ENCODE results near the gene PPP2R2C. TPM values are rescaled to one million over a fixed set of nuclear protein-coding genes. Genes with fewer than 3 reads are reported as not detected.

PPP2R2C gene
- total RNA-seq, 1 experiment from 2014 or later, result 26.7 TPM

DNA sequence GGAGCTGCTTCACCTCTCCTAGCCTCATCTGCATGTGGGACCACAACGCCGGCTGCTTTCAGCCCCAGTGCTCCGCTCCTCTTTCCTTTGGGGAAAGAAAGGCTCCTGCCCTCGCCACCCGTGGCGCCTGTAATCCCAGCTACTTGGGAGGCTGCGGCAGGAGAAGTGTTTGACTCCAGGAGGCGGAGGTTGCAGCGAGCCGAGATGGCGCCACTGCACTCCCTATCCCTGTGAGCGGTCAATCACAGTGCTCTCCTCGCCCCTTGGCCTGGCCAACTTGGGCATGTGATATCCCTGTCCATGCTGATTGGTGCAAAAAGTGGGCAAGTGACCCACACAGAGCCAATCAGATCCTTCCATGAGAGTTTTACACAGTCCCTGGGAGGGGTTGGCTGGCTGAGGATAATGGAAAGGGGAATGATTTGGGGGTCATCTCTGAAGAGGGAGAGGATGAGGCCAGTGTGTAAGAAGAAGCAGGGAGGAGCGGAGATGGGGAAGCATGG lies 146.6 kb downstream of the PPP2R2C start:
- Histone ChIP-seq H3K27me3 (ENCODE audit: control insufficient read depth, insufficient read depth, low read length) (no peaks in the 10 kb centered on the region), H3K9me3 (ENCODE audit: control insufficient read depth, insufficient read depth, low read depth, low read length) (no peaks in the 10 kb centered on the region), H3K36me3 (ENCODE audit: control insufficient read depth, insufficient read depth, low read length) (no peaks in the 10 kb centered on the region), H3K27ac (ENCODE audit: low read length) (no peak overlapping the region), H3K4me1 (ENCODE audit: control insufficient read depth, insufficient read depth, low read length) (no peaks in the 10 kb centered on the region), H3K4me3 (ENCODE audit: low read depth in 2 of 2, low read length in 2 of 2) (no peak overlapping the region)
- BruUV-seq (replicated peaks), result no TSS peak
- POLR2A ChIA-PET, result no interaction called here
- TF ChIP-seq, protein P1, sequence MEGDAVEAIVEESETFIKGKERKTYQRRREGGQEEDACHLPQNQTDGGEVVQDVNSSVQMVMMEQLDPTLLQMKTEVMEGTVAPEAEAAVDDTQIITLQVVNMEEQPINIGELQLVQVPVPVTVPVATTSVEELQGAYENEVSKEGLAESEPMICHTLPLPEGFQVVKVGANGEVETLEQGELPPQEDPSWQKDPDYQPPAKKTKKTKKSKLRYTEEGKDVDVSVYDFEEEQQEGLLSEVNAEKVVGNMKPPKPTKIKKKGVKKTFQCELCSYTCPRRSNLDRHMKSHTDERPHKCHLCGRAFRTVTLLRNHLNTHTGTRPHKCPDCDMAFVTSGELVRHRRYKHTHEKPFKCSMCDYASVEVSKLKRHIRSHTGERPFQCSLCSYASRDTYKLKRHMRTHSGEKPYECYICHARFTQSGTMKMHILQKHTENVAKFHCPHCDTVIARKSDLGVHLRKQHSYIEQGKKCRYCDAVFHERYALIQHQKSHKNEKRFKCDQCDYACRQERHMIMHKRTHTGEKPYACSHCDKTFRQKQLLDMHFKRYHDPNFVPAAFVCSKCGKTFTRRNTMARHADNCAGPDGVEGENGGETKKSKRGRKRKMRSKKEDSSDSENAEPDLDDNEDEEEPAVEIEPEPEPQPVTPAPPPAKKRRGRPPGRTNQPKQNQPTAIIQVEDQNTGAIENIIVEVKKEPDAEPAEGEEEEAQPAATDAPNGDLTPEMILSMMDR (IDR thresholded peaks at IDR 0.05), result no peak
- TF ChIP-seq, protein P2, sequence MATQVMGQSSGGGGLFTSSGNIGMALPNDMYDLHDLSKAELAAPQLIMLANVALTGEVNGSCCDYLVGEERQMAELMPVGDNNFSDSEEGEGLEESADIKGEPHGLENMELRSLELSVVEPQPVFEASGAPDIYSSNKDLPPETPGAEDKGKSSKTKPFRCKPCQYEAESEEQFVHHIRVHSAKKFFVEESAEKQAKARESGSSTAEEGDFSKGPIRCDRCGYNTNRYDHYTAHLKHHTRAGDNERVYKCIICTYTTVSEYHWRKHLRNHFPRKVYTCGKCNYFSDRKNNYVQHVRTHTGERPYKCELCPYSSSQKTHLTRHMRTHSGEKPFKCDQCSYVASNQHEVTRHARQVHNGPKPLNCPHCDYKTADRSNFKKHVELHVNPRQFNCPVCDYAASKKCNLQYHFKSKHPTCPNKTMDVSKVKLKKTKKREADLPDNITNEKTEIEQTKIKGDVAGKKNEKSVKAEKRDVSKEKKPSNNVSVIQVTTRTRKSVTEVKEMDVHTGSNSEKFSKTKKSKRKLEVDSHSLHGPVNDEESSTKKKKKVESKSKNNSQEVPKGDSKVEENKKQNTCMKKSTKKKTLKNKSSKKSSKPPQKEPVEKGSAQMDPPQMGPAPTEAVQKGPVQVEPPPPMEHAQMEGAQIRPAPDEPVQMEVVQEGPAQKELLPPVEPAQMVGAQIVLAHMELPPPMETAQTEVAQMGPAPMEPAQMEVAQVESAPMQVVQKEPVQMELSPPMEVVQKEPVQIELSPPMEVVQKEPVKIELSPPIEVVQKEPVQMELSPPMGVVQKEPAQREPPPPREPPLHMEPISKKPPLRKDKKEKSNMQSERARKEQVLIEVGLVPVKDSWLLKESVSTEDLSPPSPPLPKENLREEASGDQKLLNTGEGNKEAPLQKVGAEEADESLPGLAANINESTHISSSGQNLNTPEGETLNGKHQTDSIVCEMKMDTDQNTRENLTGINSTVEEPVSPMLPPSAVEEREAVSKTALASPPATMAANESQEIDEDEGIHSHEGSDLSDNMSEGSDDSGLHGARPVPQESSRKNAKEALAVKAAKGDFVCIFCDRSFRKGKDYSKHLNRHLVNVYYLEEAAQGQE (IDR thresholded peaks at IDR 0.05; ENCODE audit: insufficient read depth in 1 of 2, low read depth in 2 of 2, low read length in 1 of 2), result no peak
- no peak for TF ChIP-seq POLR2AphosphoS5 (IDR thresholded peaks at IDR 0.05; ENCODE audit: low read depth, low read length)
- TF ChIP-seq SIN3A (IDR thresholded peaks at IDR 0.05; ENCODE audit: borderline replicate concordance, insufficient read depth, low read depth, low read length), result no peak
- no peak for TF ChIP-seq TCF7L2 (IDR thresholded peaks at IDR 0.05; ENCODE audit: low read depth, low read length)
- intact Hi-C loops (cut with micrococcal nuclease; ENCODE audit: unreplicated experiment), result loop anchor here (5.0 kb wide), 1 partner anchor 194 kb away; no protein-coding TSS in a partner anchor
- no peak for DNase-seq (ENCODE audit: low read depth, low spot score)
- ATAC-seq, result no peak
- CTCF ChIA-PET, result interaction anchor here (1.3 kb wide), 1 partner anchor 62 kb away, joined by 3 read pairs; no protein-coding TSS in a partner anchor
- in situ Hi-C loops (cut with HindIII; ENCODE audit: low pct_unique_long_range_greater_than_20kb, low sequenced_read_pairs), result no loop called here

DNA sequence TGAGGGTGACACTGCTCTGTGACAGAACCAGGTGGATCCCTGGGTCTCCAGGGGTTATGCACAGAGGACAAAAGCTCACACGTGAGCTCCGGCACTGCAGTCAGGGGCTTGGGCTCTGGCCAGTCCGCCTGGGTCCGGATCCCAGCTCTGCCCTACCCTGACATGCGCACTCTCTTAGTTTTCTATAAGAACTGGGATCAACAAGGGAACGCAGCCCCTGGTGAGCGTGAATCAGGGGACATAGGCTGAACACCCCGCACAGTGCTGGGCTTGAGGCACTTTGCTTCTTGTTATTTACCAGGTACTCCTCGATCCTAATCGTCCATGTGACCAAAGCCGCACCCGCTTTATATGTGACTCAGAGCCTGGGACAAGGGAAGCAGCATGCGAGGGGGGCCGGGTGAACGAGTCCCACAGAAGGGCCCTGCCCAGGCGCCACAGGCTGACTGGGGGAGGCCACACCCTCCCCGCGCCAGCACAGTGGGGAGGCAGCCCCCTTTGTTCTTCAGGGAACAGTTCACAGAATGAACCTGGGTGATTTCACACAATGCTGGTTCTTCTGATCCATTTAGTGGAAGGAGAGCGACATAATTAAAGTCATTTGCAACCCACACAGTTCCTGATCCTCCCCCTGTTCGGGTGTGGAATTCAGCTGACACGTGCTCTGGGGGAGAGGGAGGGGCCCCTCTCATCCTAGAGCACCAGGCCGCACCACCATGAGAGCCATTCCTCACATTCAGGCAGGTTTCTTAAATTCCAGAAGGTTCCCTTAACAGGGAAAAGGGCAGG lies 147.2 kb downstream of the PPP2R2C start:
- no TSS peak for BruUV-seq (replicated peaks)
- no peak for DNase-seq (ENCODE audit: low read depth, low spot score)
- no peak for ATAC-seq
- H3K4me1 ChIP-seq (ENCODE audit: control insufficient read depth, insufficient read depth, low read length), result no peaks in the 10 kb centered on the region
- no peaks in the 10 kb centered on the region for H3K36me3 ChIP-seq (ENCODE audit: control insufficient read depth, insufficient read depth, low read length)
- H3K27me3 ChIP-seq (ENCODE audit: control insufficient read depth, insufficient read depth, low read length), result no peaks in the 10 kb centered on the region
- intact Hi-C loops (cut with micrococcal nuclease; ENCODE audit: unreplicated experiment), result loop anchor here (5.0 kb wide), 1 partner anchor 193 kb away; no protein-coding TSS in a partner anchor
- in situ Hi-C loops (cut with HindIII; ENCODE audit: low pct_unique_long_range_greater_than_20kb, low sequenced_read_pairs), result no loop called here
- TF ChIP-seq POLR2AphosphoS5 (IDR thresholded peaks at IDR 0.05; ENCODE audit: low read depth, low read length) (no peak), SIN3A (IDR thresholded peaks at IDR 0.05; ENCODE audit: borderline replicate concordance, insufficient read depth, low read depth, low read length) (no peak), TCF7L2 (IDR thresholded peaks at IDR 0.05; ENCODE audit: low read depth, low read length) (no peak)
- TF ChIP-seq, protein P1 (IDR thresholded peaks at IDR 0.05), result no peak
- TF ChIP-seq, protein P2 (IDR thresholded peaks at IDR 0.05; ENCODE audit: insufficient read depth in 1 of 2, low read depth in 2 of 2, low read length in 1 of 2), result no peak
- no peak overlapping the region for H3K27ac ChIP-seq (ENCODE audit: low read length)
- no peak overlapping the region for H3K4me3 ChIP-seq (ENCODE audit: low read depth in 2 of 2, low read length in 2 of 2)
- POLR2A ChIA-PET, result no interaction called here
- H3K9me3 ChIP-seq (ENCODE audit: control insufficient read depth, insufficient read depth, low read depth, low read length), result no peaks in the 10 kb centered on the region
- CTCF ChIA-PET, result interaction anchor here (1.2 to 1.3 kb wide), 2 partner anchors 61 to 74 kb away, joined by 3 read pairs; no protein-coding TSS in a partner anchor
